CD4-positive, alpha-beta T cell (primary cell): Measurements from ENCODE around the gene PPP6R3. TPM values are rescaled to one million over a fixed set of nuclear protein-coding genes. Genes with fewer than 3 reads are reported as not detected.

ENCODE experiments used
- ATAC-seq: fragments of 200-7000 bp; cut with Tn5 transposase; one replicate; pipeline ENCODE4 v1.10.0; 2022; ENCODE audit warnings: mild to moderate bottlenecking; ENCODE audit not compliant: poor library complexity
- CTCF ChIA-PET: fragments of 350-600 bp; sonication (Branson Sonifier 250); formaldehyde crosslinking; loops from one replicate; lab custom pipeline; 2021; ENCODE audit warnings: antibody characterized with exemption, inconsistent platforms; lab: Charles Lee
- POLR2A ChIA-PET: fragments of 350-600 bp; sonication (Branson Sonifier 250); formaldehyde crosslinking; loops from one replicate; lab custom pipeline; 2021; ENCODE audit warnings: antibody characterized with exemption, inconsistent platforms; lab: Charles Lee
- DNase-seq, 14 experiments: peaks; one replicate each; pipeline ENCODE4 v3.0.0-alpha.2; 2013 to 2020; ENCODE audit warnings: mixed read lengths in 2 of 14
- H3K27ac ChIP-seq, 2 donors: one replicate each; pipeline versions ENCODE4 v1.5.1 to v1.7.0; 2013; ENCODE audit warnings: low read length in 2 of 2, low read depth in 1 of 2, mild to moderate bottlenecking in 1 of 2
- H3K27me3 ChIP-seq, 2 experiments: 1 replicate in 1 of 2; 2 replicates in 1 of 2; pipeline versions ENCODE4 v1.6.1 to v1.7.0; 2013; ENCODE audit warnings: low read length in 2 of 2, control low read depth in 1 of 2, mild to moderate bottlenecking in 1 of 2, moderate library complexity in 1 of 2; ENCODE audit not compliant: insufficient read depth in 2 of 2, control insufficient read depth in 1 of 2
- H3K36me3 ChIP-seq: one replicate; pipeline ENCODE4 v1.6.1; 2013; ENCODE audit warnings: low read length, control low read depth; ENCODE audit not compliant: insufficient read depth
- H3K4me1 ChIP-seq: one replicate; pipeline ENCODE4 v1.6.1; 2013; ENCODE audit warnings: low read length, control low read depth; ENCODE audit not compliant: insufficient read depth
- H3K4me3 ChIP-seq: one replicate; pipeline ENCODE4 v1.5.1; 2013; ENCODE audit warnings: mild to moderate bottlenecking, low read length, moderate library complexity
- H3K9me3 ChIP-seq, 2 experiments: 1 replicate in 1 of 2; 2 replicates in 1 of 2; pipeline versions ENCODE4 v1.6.1 to v1.7.0; 2013; ENCODE audit warnings: low read length in 2 of 2, mild to moderate bottlenecking in 2 of 2, control low read depth in 1 of 2, moderate library complexity in 1 of 2; ENCODE audit not compliant: control insufficient read depth in 1 of 2, insufficient read depth in 1 of 2
- H3K27ac Mint-ChIP-seq: one replicate; pipeline ENCODE4 v1.8.0; 2020; ENCODE audit warnings: mixed read lengths
- H3K27me3 Mint-ChIP-seq: one replicate; pipeline ENCODE4 v1.8.0; 2021; ENCODE audit warnings: mixed read lengths
- H3K36me3 Mint-ChIP-seq: one replicate; pipeline ENCODE4 v1.8.0; 2021; ENCODE audit warnings: low read depth, mixed read lengths
- H3K4me1 Mint-ChIP-seq: one replicate; pipeline ENCODE4 v1.8.0; 2021; ENCODE audit warnings: low read depth, mixed read lengths
- H3K4me3 Mint-ChIP-seq: one replicate; pipeline ENCODE4 v1.8.0; 2020; ENCODE audit warnings: mild to moderate bottlenecking, mixed read lengths
- H3K9me3 Mint-ChIP-seq: one replicate; pipeline ENCODE4 v1.8.0; 2020; ENCODE audit warnings: mixed read lengths
- intact Hi-C, 2 experiments: fragments of 100-400 bp; cut with DNase I in 1 of 2; cut with micrococcal nuclease in 1 of 2; formaldehyde crosslinking; loops; one replicate each; pipeline versions ENCODE4 v1.15.1 to v1.9.0; 2023 to 2025; cut with DNase I, micrococcal nuclease
- total RNA-seq, 174 experiments: library from RNA in 2 of 174; stranded (reverse) in 2 of 174; gene quantifications; one replicate each; pipeline ENCODE4 v1.2.3 and lab custom pipeline; 2021 to 2026
- TF ChIP-seq, protein P1 (sequence below): fragments of 200-600 bp; IDR thresholded peaks from one replicate; pipeline ENCODE4 v1.8.0; 2022; ENCODE audit warnings: antibody characterized with exemption, mild to moderate bottlenecking

The PPP6R3 gene
- total RNA-seq, 2 experiments from 2014 or later, result 108 to 109 TPM

GRCh38 chr11:68664906-68665305, 204.4 kb downstream of the PPP6R3 start:
- peaks cover 0 to 2% of the 10 kb centered on the region in 2 experiments for H3K27me3 ChIP-seq
- no peak for ATAC-seq
- Mint-ChIP-seq H3K4me3 (no peak overlapping the region), H3K27me3 (no peaks in the 10 kb centered on the region), H3K9me3 (no peaks in the 10 kb centered on the region), H3K27ac (no peak overlapping the region), H3K36me3 (no peaks in the 10 kb centered on the region), H3K4me1 (no peaks in the 10 kb centered on the region)
- H3K4me3 ChIP-seq, result no peak overlapping the region
- peaks cover 0 to 5% of the 10 kb centered on the region in 2 experiments for H3K9me3 ChIP-seq
- intact Hi-C loops, result no loop called here
- TF ChIP-seq, protein P1, sequence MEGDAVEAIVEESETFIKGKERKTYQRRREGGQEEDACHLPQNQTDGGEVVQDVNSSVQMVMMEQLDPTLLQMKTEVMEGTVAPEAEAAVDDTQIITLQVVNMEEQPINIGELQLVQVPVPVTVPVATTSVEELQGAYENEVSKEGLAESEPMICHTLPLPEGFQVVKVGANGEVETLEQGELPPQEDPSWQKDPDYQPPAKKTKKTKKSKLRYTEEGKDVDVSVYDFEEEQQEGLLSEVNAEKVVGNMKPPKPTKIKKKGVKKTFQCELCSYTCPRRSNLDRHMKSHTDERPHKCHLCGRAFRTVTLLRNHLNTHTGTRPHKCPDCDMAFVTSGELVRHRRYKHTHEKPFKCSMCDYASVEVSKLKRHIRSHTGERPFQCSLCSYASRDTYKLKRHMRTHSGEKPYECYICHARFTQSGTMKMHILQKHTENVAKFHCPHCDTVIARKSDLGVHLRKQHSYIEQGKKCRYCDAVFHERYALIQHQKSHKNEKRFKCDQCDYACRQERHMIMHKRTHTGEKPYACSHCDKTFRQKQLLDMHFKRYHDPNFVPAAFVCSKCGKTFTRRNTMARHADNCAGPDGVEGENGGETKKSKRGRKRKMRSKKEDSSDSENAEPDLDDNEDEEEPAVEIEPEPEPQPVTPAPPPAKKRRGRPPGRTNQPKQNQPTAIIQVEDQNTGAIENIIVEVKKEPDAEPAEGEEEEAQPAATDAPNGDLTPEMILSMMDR, result no peak
- no peak overlapping the region for H3K27ac ChIP-seq
- CTCF ChIA-PET, result no interaction called here
- H3K4me1 ChIP-seq, result no peaks in the 10 kb centered on the region
- no peaks in the 10 kb centered on the region for H3K36me3 ChIP-seq
- no peak for DNase-seq
- POLR2A ChIA-PET, result no interaction called here

Other genes starting within 250 kb of the PPP6R3 start
- 10 to 100 TPM; 22.5 to 23.3 TPM for gene KMT5B, start 247.5 kb upstream of the PPP6R3 start, total RNA-seq
- 1 to 10 TPM; 8.0 to 8.5 TPM for gene C11orf24, start 188.8 kb upstream of the PPP6R3 start, total RNA-seq
- gene LRP5, start 148.2 kb upstream of the PPP6R3 start, total RNA-seq, result 1 to 10 TPM; 2.0 to 2.9 TPM
- gene GAL, start 223.8 kb downstream of the PPP6R3 start, total RNA-seq, result not detected